ENCODE data around the gene ACBD4. TPM values are rescaled to one million over a fixed set of nuclear protein-coding genes. Genes with fewer than 3 reads are reported as not detected.

ACBD4 gene
- total and polyA plus RNA-seq, 10 of the 15 experiments (the other 5 are each of a cell fraction or from before 2014, with no cell fraction given), result 0.20 to 13.8 (median 6.9) TPM

GRCh38 chr17:45149037-45149668 is 13.7 kb downstream of the ACBD4 start (continued):
- TF ChIP-seq CEBPZ (IDR thresholded peaks at IDR 0.05; ENCODE audit: low read depth, low read length) (no peak), IRF3 (IDR thresholded peaks at IDR 0.05) (no peak), TAF1 (IDR thresholded peaks at IDR 0.05; ENCODE audit: borderline replicate concordance, low read depth, low read length) (no peak), KAT2A (conservative IDR thresholded peaks at IDR 0.05; ENCODE audit: control insufficient read depth, low read depth, low read length) (no peak), NFYB (IDR thresholded peaks at IDR 0.05; ENCODE audit: insufficient read depth, low read depth, low read length) (no peak), FOS (IDR thresholded peaks at IDR 0.05; ENCODE audit: borderline replicate concordance, extremely low read depth, insufficient read length) (no peak), CEBPB (IDR thresholded peaks at IDR 0.05; ENCODE audit: borderline replicate concordance in 1 of 2, low read depth in 2 of 2, low read length in 2 of 2) (no peak), MLLT1 (IDR thresholded peaks at IDR 0.05) (no peak), NFIC (IDR thresholded peaks at IDR 0.05; ENCODE audit: low read depth, low read length) (no peak), EZH2 (IDR thresholded peaks at IDR 0.05; ENCODE audit: borderline replicate concordance, control insufficient read depth, low read depth, low read length) (no peak), POLR2A (IDR thresholded peaks at IDR 0.05; ENCODE audit: low read depth, low read length) (no peak; the same call in 1 of the 2 replicates), RUNX3 (IDR thresholded peaks at IDR 0.05; ENCODE audit: low read length) (0 out of 2 replicates have a peak, but pooled peaks have one; percentile 4), USF1 (IDR thresholded peaks at IDR 0.05; ENCODE audit: borderline replicate concordance, extremely low read length, insufficient read depth, low read depth, low read length) (no peak), ZNF384 (IDR thresholded peaks at IDR 0.05; ENCODE audit: borderline replicate concordance, low read depth, low read length) (no peak), FOXK2 (IDR thresholded peaks at IDR 0.05) (no peak), BRCA1 (IDR thresholded peaks at IDR 0.05; ENCODE audit: low read depth, low read length) (no peak), BCLAF1 (IDR thresholded peaks at IDR 0.05) (no peak), USF2 (IDR thresholded peaks at IDR 0.05; ENCODE audit: borderline replicate concordance, low read depth, low read length) (no peak)

Measured in GM12878 (cell line).